Prostate gland (tissue), 2 donors: ENCODE data around the gene SOX18.

ENCODE experiments used
- POLR2A ChIP-seq: fragments of 450-650 bp; IDR thresholded peaks from one replicate; pipeline ENCODE4 v1.6.1; 2016; ENCODE audit warnings: antibody characterized with exemption, mild to moderate bottlenecking
- POLR2AphosphoS5 ChIP-seq: sonication (generic); formaldehyde crosslinking; IDR thresholded peaks from one replicate; pipeline ENCODE4 v1.6.1; 2017; ENCODE audit warnings: antibody characterized with exemption
- TF ChIP-seq, protein P1 (sequence below), 4 experiments: fragments of 200-600 bp in 2 of 4; fragments of 450-650 bp in 2 of 4; sonication (generic) in 2 of 4; IDR thresholded peaks; 1 replicate in 3 of 4; 2 replicates in 1 of 4; pipeline ENCODE4 v1.5.1; 2016 to 2019; ENCODE audit warnings: antibody characterized with exemption in 4 of 4, mild to moderate bottlenecking in 2 of 4, moderate library complexity in 2 of 4

GRCh38 chr20:64098471-64099013 is 49.1 kb upstream of the SOX18 start:
- TF ChIP-seq POLR2A (no peak), POLR2AphosphoS5 (no peak)
- TF ChIP-seq, protein P1, sequence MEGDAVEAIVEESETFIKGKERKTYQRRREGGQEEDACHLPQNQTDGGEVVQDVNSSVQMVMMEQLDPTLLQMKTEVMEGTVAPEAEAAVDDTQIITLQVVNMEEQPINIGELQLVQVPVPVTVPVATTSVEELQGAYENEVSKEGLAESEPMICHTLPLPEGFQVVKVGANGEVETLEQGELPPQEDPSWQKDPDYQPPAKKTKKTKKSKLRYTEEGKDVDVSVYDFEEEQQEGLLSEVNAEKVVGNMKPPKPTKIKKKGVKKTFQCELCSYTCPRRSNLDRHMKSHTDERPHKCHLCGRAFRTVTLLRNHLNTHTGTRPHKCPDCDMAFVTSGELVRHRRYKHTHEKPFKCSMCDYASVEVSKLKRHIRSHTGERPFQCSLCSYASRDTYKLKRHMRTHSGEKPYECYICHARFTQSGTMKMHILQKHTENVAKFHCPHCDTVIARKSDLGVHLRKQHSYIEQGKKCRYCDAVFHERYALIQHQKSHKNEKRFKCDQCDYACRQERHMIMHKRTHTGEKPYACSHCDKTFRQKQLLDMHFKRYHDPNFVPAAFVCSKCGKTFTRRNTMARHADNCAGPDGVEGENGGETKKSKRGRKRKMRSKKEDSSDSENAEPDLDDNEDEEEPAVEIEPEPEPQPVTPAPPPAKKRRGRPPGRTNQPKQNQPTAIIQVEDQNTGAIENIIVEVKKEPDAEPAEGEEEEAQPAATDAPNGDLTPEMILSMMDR (IDR thresholded peaks at IDR 0.05) = no peak
